Activated T-cell treated with anti-CD3 and anti-CD28 coated beads for 24 hours (primary cell): ENCODE measurements around the gene CCZ1.
"Not testable (repeated sequence)": the region's sequence is repeated elsewhere in the genome, so short reads cannot be mapped to it uniquely, and the experiment has no call there.

Experiments used
- DNase-seq: peaks from one replicate; pipeline ENCODE4 v3.0.0-alpha.2; 2020; ENCODE audit warnings: low read depth

The CCZ1 gene

DNA sequence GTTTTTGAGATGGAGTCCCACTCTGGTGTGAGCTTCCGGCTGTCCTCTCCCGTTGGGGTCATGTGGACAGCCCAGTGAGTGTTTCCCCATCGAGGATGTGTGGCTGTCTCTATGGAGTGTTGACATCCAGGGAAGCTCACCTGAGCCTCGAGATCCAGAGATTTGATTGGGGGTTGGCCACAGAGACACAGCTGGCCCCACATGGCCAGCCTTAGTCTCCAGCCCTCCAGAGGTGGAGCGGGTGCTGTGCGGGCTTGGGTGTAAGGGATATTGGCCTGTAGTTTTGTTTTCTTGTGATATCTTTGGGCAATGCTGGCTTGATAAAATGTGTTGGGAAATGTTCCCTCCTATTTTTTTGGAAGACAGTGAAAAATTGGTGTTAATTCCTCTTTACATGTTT is 18.0 kb downstream of the CCZ1 start:
- DNase-seq = not testable (repeated sequence)

DNA sequence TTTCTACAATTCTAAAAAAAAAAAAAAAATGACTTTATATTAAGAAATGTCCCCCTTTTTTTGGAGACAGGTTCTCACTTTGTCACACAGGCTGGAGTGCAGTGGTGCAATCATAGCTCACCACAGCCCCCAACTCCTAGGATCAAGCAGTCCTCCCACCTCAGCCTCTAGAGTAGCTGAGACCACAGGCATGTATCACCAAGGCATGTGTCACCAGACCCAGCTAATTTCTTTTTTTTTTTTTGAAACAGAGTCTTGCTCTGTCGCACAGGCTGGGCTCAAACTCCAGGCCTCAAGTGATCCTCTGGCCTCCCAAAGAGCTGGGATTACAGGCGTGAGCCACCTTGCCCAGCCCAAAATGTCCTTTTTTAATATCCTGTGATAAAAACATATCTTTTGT is 25.6 kb downstream of the CCZ1 start:
- not testable (repeated sequence) for DNase-seq

DNA sequence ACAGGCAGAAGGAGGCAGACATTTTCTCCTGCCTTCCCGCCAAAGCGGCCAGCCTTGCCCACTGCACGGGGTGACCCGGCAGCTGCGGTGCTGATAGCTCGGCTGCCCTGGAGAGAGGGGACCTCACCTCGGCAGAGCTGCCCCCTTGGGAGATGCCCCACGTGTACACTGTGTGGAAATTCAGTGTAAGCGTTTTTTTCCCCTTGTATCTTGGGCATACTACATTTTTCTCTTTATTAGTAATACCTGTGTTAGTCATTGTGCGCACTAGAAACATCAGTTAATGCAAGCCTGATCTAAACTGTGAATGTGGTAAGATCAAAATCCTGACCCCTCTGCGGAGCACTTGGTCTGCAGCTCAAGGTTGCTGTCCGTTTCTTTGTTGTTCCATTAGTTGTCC is 26.1 kb downstream of the CCZ1 start:
- DNase-seq = not testable (repeated sequence)

DNA sequence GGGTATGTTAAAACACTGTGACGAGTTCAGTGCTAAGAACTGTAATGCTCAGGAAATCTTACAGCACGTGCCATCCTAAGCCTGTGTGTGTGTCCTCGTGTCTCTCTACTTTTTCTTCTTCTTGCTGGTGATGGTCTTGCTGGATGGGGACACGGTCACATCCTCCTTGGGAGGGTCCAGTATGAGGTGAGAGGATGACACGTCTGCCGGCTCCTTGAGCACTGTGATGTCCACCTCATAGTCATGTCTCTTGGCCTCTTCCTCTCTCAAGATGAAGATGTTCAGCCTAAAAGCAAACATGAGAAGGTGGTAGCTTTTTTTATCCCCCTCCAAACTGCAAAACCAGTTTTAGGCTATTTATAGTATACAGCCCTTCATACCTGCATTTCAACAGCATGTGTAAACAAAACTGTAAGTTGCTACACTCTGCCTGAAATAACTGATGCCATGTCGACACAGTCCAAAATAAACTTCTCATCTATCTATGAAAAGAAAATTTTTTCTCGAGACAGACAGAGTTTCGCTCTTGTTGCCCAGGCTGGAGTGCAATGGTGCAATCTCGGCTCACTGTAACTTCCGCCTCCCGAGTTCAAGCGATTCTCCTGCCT is 27.8 kb downstream of the CCZ1 start:
- not testable (repeated sequence) for DNase-seq

DNA sequence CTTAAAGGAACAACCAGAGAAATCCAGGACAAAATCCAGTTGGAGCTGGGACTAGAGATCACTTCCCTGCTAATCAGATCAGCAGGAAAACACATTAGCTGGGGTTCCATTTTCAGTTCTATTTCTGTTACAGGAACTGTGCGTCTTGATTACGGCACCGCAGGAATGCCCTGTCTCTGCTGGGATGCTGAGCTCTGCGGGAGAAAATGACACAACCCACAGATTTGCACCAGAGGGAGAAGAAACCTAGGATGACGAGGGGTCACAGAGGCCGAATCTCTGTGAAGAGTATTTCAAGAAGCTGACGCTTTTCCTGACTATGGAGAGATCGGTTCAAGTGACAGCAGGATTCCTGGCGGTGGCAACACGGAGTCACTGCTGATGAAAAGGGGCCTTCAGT is 31.8 kb downstream of the CCZ1 start:
- DNase-seq = not testable (repeated sequence)

DNA sequence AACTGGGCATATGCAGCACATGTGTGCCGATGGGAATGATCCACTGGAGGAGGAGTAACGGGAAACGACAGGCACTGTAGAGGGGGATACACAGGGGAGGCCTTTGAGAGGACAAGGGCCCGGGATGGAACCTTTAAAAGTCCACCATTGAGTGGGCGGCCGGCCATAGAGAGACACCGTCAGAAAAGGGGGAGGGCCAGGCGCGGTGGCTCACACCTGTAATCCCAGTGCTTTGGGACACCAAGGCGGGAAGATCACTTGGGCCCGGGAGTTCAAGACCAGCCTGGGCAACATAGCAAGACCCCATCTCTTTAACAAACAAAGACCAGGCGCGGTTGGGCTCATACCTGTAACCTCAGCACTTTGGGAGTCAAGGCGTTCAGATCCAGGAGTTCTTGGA is 32.7 kb downstream of the CCZ1 start:
- DNase-seq = not testable (repeated sequence)

DNA sequence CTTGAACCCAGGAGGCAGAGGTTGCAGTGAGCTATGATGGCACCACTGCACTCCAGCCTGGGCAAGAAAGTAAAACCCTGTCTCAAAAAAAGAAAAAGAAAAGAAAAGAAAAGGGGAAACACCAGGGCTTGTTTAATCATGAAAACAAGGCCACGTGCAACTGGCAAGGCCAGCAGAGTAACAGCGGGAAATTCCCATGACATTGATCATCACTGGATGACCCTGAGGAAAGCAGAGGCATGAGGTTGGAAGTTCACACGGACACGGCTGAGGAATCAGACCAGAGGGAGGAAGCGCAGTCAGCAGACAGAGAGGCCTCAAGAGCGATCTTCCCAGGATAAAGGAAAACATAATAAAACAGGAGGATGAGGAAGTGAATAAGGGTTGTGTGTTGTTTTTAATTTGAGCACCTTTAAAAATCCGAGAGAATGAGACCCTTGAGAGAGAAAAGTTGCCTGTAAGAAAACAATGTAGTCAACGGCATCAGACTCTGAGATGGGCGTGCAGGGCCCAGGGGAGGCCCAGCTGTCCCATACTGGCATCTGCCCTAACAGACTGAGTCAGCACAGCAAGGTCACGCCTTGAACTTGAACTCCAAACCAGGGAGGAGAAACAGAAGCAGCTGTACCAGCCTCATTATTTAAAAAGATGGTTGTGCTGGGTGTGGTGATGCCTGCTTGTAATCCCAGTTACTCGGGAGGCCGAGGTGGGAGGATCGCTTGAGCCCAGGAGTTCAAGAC is 33.5 kb downstream of the CCZ1 start:
- not testable (repeated sequence) for DNase-seq

DNA sequence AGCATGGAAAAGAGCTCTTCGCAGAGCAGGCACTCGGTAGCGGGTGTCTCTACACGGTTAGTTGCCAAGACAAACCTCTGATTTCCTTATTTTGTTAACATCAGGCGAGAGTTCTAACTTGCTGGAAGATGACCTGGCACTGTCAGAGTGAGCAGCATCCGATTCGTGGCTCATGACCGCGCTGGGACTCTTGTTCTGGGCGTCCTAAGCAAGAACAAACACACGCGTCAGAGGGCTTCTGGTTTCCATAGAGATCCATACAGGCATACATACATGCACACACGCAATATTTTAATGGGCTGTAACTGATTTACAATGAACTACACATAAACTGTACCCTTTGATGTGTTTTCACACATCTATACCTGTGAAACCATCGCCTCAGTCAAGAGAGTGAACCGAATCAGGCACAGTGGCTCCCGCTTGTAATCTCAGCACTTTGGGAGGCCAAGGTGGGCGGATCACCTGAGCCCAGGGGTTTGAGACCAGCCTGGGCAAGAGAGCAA is 36.5 kb downstream of the CCZ1 start:
- DNase-seq = not testable (repeated sequence)

DNA sequence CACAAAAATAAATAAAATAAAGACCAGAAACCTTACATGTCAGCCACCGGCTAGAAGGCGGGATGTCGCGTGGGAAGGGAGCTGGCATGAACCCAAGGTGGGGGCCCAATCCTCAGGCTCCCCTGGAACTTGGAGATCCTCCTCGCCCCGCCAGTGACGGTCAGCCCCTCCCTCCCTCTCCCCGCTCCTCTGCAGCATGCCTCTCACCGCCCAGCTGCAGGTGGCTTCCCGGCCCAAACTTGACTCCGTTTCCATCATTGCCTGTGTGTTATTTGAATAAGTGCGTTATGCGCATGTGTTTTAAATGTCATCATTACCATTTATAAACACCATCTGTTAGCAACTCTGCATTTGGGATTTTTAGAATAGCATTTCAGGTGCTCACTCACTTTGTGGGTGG is 64.7 kb downstream of the CCZ1 start:
- DNase-seq = not testable (repeated sequence)

DNA sequence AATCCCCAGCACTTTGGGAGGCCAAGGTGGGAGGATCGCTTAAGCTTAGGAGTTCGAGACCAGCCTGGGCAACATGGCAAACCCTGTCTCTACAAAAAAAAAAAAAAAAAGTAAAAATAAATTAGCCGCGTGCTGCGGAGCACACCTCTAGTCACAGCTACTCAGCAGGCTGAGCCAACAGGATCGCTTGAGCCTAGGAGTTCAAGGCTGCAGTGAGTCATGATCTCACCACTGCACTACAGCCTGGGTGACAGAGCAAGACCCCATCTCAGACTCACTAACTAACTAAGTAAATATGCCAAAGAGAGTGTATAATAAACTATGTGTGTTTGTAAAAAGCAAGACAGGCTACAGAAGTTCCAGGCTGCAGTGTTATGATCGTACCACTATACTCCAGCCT is 65.3 kb downstream of the CCZ1 start:
- not testable (repeated sequence) for DNase-seq

DNA sequence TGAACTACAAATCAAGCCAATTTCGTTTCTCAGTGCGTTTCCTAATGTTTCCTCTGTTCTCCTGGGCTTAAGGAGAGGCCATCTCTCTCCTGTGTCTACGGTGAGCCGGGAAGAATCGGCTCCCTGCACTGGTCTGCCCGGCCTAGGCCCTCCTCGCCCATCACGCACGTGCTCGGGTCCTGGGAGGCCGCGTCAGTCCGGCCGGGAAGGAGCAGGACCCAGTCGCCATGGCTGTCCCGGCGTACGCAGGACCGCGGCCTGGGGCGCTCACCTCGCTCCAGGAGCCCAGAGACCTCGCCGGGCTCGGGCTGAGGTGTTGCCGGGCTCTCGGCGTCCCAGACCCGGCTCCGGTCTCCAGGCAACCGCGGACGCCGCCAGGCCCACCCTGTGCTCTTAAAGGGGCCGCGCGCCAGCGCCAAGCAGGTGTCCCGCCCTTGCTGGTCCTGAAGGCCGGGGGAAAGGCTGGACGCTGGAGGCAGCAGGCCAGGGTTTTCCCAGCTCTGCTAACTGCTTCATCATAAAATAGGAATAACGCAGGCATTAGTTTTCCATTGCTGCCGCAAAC is 71.9 kb downstream of the CCZ1 start, which contains the start of gene RSPH10B:
RSPH10B (minus strand) TSS at position 343 of the 565 bp plus-strand sequence. CDS start 3,573 bp downstream, outside the sequence.
- not testable (repeated sequence) for DNase-seq

DNA sequence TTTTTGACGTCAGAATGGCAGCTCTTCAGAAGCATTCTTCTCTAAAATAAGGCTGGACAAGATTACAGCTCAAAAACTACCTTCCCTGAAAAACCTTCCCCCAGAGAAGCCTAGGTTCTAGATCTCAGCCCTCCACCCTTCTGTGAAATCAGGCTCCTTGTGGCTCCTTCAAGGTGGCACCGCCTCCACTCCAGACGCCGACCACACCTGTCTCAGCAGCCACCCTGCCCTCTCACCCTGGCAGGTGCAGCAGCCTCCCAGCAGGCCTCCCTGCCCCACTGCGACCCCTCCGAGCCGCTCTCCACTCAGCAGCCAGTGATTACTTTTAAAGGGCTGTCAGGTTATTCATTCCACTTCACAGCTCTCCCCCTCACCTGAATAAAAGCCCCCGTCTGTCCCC is 75.0 kb downstream of the CCZ1 start:
- DNase-seq = not testable (repeated sequence)
